SKM-1 treated with dmso at 0.1 percent for 144 hours (cell line): ENCODE data around the gene PPIF.

Source experiments
- DNase-seq: peaks from one replicate; lab custom pipeline; 2025; ENCODE audit not compliant: unreplicated experiment; lab: John Stamatoyannopoulos, UW

The PPIF gene

GRCh38 chr10:79367426-79368189 is 20.3 kb downstream of the PPIF start:
- no peak for DNase-seq

GRCh38 chr10:79372871-79373270 is 25.6 kb downstream of the PPIF start:
- DNase-seq, result no peak

DNA sequence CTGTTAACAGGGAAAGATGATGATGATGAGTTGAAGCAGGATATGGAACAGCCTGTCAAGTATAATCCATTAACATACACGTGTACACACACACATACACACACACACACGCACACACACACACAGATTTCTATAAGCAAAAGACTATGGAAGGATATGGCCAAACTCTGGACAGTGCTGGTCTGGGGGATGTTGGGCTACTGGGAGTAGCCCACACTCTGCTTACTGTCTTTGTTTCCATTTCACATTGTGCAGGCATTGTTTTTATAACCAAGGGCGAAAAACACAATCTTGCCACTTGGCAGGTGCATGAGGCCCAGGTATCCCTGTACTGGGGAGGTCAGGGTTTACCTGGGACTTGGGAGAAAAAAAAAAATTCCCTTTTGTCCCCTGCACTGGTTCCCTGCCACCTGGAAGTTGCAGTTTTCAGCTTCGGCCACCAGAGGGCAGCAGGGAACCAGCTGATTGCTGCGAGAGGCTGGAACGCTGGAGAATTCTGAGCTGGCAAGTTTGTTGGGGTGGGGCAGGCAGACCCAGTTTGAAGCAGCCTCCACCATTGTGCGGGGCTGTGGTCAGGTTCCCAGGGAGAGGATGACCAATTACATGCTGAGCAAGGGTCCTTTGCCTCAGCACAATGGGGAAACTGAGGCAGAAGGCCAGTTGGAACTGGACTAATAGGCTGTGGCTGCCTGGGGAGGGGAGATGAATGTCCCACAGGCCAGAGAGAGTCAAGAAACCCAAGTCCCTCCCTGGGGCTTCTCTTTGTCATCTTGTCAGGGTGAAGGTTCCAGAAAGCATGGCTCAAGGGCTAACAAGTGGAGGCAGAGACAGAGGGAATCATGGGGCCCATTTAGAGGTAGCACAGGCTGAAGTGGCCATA is 27.3 kb downstream of the PPIF start:
- peak; percentile 45 for DNase-seq

DNA sequence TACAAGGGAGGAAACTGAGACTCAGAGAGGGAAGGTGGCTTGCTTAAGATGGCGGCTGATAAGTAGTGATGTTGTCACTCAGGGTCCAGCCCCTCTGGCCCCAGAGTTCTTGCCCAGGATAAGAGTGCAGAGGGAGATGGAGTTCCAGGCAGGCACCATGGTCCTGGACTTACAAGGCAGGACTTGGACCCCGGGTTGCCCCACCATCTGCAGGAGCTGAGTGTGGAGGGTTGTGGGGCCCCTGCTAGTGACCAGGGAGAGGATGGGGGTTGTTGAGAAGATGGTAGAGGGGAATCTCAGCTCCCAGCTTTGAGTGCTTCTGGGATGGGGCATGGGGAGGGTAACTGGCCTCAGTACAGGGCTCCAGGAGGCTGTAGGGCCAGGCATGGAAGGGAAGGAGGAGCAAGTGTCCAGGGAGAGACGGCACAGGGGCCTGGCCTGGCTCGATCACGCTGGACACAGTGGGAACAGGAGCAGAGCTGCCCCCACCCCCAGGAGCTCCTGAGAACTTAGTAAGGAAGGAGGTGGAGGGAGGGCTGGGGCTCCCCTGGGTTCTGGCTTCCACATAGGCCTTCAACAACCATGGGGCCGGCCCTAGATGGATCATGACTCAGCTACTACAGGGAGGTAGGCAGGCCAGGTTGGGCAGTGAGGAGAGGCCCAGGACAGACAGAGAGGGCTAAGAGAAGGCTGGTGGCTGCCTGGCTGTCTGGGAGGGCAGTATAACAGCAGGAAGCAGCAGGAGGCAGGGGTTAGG is 28.2 kb downstream of the PPIF start:
- DNase-seq, result no peak

DNA sequence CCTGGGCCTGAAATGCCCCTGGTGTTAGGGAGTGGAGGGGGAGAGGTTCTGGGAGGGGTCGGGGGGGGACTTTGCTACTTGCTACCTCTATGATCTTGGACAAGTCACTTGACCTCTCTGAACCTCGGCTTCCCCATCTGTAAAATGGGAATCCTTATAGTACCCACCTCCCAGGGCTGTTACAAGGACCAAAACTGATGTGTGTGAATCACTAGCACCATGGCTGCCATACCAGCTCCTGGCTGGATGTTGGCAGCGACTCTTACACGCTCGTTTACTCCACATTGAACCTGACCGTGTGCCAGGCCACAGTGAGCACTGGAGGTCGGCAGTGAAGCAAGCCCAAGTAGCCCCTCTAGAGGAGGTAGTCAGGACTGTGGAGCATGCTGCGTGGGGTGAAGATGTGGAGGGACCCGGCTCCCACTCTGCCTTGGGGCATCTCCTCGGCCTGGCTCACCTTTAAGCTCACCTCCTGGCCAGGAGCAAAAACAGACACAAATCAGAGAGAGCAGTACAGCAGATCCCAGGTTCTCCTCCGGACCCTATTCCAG is 28.9 kb downstream of the PPIF start:
- DNase-seq, result no peak

GRCh38 chr10:79376751-79377556 is 29.7 kb downstream of the PPIF start:
- no peak for DNase-seq

DNA sequence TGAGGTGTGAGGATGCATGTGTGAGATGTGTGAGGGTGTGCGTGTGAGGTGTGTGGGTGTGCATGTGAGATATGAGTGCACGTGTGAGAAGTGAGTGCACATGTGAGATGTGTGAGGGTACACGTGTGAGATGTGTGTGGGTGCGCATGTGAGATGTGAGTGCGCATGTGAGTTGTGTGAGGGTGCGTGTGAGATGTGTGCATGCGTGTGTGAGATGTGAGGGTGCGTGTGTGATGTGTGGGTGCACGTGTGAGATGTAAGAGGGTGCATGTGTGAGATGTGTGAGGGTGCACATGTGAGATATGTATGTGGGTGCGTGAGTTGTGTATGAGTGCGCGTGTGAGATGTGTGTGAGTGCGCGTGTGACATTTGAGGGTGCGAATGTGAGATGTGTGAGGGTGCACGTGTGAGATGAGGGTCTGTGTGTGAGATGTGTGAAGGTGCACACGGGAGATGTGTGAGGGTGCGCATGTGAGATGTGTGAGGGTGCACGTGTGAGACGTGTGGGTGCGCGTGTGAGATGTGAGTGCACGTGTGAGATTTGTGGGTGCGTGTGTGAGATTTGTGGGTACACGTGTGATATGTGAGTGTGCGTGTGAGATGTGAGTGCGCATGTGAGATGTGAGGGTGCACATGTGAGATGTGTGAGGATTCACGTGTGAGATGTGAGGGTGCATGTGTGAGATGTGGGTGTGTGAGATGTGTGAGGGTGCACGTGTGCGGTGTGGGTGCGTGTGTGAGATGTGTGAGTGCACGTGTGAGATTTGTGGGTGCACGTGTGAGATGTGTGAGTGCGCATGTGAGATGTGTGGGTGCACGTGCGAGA is 30.5 kb downstream of the PPIF start:
- no peak for DNase-seq

GRCh38 chr10:79378383-79378646 is 31.0 kb downstream of the PPIF start:
- no peak for DNase-seq

- no peak for DNase-seq
Observed at GRCh38 chr10:79378647-79379511, 31.6 kb downstream of the PPIF start.

DNA sequence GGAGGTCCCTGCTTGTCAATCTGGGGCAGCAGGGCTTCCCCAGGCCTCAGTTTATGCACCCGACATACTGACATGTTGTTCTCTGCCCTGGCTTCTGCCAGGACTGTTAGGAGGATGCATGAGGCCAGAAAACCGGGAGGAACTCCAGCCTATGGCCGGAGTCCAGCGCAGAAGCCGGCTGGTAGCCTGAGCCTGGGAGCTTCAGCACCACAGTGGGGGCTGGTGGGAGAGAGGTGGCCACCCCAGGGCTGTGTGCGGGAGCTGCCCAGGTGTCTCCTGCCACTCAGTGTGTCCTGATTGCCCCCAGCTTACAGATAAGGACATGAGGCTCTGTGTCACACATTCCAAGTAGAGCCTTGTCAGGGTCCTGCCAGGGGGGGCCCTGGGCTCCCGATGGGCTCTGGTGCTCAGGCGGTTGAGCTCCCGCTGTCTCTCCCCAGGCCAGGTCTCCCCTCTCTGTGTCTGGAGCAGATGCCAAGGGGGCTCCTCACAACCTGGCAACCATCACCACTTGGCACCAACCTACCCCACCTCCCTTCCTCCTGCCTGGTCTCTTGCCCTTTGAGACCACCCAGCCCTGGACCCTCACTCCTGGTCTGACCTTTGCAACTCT is 32.3 kb downstream of the PPIF start:
- no peak for DNase-seq

GRCh38 chr10:79380125-79380945 is 33.1 kb downstream of the PPIF start:
- no peak for DNase-seq

DNA sequence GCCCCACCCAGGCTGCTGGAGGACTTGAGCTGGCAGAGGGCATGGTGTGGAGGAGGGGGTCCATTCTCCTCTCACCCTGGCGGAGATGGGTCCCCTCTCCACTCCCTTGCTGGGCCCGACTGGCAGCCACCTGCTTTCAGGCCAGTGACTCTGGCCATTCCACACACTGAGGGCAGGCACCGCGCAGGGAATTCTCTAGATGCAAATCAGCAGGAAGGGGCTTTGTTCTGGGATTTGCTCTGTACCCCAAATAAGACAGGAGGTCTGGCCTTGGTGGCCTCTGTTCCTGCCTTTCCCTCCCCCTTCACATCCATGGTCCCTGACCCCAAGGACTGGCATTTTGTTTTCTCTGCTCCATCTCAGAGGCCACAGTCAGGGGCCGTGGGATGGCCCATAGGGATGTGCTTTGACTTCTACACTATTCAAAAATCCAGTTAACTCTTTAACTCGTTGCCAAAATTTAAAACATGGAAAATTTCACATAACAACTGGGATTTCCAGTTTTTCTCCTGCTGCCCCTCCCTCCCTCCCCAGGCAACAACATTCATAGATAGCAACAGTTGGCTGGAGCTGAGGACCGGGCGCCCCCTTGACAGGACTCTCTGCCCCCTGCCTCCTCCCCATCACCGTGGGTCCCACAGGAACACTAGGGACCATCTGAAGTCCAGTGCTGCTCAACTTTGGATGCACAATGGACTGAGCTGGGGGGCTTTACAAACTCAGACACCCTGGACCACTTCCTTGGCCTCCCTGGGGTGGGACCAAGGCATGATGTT is 33.9 kb downstream of the PPIF start:
- DNase-seq, result no peak

- DNase-seq, result no peak
Observed at GRCh38 chr10:79381804-79382221, 34.5 kb downstream of the PPIF start.

GRCh38 chr10:79382491-79382941 is 35.2 kb downstream of the PPIF start:
- DNase-seq, result no peak

DNA sequence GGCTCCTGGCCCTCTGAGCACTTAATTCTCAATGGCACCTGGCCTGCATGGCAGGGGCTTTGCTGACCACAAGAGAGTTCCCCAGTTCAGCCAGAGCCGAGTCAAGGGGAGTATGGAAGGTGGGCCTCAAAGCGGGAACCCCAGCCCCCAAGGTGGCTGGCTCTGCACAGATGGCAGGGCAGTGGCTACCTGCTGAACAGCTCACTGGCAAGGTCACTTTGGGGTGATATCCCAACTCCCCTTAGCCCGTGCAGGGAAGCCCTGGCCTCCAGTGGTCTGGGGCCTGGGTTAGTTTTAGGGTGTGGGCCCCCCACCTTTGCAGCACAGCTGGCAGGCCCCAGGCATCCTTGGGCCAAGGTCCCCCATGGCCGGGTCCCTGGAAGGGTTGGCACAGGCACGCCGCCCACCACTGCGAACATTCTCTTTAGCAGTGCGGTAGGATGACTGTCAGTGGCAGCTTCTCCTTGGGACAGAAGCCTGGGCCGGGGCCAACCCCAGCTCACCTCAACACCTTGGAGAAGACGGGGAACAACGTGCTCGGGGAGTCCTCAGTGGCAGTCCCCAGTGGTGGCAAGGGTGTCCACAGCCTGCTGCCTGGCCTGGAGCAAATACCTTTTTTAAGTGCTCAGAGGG is 36.8 kb downstream of the PPIF start:
- no peak for DNase-seq

DNA sequence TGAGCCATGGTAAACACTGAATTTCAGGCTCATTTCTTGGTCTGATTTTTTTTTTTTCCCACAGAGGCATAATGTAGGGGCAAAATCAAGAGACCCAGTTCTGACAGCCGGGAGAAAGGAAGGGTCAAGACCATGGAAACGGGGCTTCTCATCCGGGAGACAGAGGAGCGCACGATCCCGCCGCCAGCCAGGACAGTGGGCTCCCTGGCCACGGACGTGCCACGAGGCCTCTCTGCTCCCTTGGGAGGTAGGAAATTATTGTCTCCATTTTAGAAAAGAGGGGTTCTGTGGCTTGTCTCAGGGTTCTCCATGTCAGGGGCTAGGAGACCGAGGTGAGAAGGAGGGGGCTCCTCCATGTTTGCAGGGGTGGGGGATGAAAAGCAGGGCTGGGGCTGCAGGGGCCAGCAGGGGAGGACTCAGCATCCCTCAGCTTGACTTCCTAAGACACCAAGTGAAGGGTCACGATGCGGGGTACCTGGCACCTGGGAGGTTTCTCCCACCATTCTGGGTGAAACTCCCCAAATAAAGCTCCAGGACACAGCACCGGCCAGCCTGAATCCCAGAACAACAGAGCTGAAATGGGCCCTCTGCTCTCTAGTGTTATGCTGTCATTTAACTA is 37.6 kb downstream of the PPIF start:
- no peak for DNase-seq
